Umbilical cord (tissue), 2 donors: ENCODE data around the gene GPC6. TPM values are rescaled to one million over a fixed set of nuclear protein-coding genes. Genes with fewer than 3 reads are reported as not detected.
"Not testable (repeated sequence)": the region's sequence is repeated elsewhere in the genome, so short reads cannot be mapped to it uniquely, and the experiment has no call there.

ENCODE experiments used
- DNase-seq: peaks from one replicate; pipeline ENCODE4 v3.0.0-alpha.2; 2015; ENCODE audit warnings: low spot score
- total RNA-seq: library from RNA; depleted of rRNA; stranded (reverse); fragments of >200 nt; gene quantifications from one replicate; pipeline ENCODE4 v1.2.3, GENCODE V29; 2014; ENCODE audit warnings: low replicate concordance; ENCODE audit not compliant: insufficient read depth

GPC6 gene
- total RNA-seq, 1 donor from 2014 or later, result 37.6 TPM

GRCh38 chr13:94291631-94292322, 1065.2 kb downstream of the GPC6 start:
- DNase-seq, result no peak

- no peak for DNase-seq
Observed at GRCh38 chr13:94292323-94292640, 1065.7 kb downstream of the GPC6 start.

GRCh38 chr13:94296471-94296870, 1069.9 kb downstream of the GPC6 start:
- no peak for DNase-seq

DNA sequence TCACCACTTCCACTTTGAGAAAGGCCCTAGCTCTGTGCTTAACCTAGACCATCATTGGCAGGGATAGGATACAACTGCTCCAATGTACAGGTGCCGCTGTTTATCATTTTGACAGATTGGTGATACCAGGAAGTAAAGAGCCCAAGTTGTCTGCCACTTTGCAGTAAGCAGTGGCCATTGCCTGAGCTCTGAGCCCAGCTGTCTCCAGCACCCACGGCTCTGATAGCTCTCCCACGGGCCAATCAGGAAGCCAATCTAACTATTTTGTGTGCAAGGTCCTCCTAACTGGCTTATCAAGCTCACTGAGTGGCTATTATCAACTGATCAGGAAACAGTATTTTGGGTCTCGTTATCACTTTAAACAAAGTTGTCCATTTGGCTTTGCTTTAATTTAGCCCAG, 1071.7 kb downstream of the GPC6 start:
- DNase-seq, result no peak

- DNase-seq, result peak; percentile 11
Observed at GRCh38 chr13:94300401-94300800, 1073.8 kb downstream of the GPC6 start.

DNA sequence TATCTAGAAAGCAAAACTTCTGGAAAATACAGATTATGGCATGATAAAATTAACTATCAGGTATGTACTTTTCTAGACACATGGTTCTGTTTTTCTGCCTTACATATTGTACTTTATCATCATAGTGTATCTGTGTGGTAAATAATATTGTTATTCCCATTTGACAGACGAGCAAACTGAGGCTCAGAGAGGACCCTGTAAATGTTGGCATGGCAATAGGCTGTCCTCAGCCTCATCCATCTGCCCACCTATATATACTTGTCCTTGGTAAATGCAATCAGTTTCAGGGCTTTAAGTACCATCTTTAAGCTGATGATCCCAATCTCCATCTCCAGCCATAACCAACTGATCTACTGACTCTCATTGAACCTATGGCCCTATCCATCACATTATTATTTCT, 1074.9 kb downstream of the GPC6 start:
- DNase-seq, result no peak

DNA sequence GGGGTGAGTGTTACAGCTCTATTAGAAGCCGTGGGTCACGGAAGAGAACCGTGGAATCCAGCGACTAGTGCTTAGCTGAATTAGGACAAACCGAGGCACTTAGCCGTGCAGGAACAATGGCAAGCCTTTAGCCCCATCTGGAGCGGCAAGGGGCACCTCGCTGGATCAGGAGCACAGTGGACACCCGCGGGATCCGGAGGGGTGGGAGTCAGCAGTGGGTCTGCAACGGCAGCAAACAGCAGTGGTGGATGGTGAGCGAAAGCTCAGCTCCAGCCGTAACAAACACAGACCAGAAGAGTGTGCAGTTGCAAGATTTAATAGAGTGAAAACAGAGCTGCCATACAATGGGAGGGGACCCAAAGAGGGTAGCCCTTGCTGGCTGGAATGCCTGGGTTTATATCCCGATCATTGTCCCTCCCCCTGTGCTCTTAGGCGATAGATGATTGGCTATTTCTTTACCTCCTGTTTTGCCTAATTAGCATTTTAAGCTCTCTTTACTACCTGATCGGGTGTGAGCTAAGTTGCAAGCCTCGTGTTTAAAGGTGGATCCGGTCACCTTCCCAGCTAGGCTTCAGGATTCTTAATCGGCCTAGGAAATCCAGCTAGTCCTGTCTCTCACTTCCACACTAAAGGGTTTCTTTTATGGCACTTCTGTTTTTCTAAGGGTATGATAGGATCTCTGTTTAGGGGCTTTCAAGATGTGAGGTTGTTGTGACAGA, 1076.4 kb downstream of the GPC6 start:
- DNase-seq, result not testable (repeated sequence)

DNA sequence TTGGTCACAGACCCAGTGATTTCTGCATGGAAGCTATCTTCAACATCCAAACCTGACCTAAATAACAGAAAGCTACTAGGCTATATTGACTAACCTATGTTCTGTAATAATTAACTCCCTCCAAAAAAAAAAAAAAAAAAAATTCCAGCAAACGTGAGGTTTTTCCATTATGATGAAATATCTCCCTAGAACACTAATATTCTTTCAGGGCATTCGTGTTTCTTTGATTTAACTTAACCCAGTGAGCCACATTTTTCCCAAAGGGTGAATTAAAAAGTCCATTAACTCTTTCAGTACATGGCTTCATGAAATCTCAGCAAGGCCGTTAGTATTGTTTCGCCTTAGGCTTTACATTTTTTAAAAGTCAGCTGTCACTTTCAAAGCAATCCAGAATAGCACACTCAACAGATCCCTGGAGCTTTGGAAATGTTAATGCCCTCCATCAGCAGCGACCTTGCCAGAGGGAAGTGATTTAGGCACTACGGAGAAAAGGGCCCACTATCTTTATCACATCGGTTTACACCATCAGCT, 1077.1 kb downstream of the GPC6 start:
- DNase-seq, result no peak

GRCh38 chr13:94305033-94305432, 1078.4 kb downstream of the GPC6 start:
- DNase-seq, result no peak

DNA sequence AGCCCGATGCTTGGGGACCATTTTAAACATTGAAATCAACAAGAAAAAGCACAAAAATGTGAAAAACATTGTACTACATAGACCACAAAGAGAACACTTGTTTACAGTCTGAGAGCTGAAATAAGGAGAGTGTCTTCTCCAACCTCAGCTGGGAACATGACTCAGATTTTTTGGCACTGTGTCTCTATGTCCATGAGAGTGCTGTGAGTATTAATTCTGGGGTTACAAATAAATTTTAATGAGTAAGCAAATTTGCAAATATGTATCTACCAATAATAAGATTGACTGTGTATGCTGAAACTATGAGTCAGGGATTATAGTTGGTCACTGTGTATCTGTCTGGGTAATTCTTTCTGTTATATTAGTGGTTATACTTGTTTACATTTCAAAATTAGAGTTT, 1078.9 kb downstream of the GPC6 start:
- DNase-seq, result no peak

- no peak for DNase-seq
Observed at GRCh38 chr13:94305934-94306333, 1079.3 kb downstream of the GPC6 start.

- DNase-seq, result no peak
Observed at GRCh38 chr13:94308832-94309231, 1082.2 kb downstream of the GPC6 start.

DNA sequence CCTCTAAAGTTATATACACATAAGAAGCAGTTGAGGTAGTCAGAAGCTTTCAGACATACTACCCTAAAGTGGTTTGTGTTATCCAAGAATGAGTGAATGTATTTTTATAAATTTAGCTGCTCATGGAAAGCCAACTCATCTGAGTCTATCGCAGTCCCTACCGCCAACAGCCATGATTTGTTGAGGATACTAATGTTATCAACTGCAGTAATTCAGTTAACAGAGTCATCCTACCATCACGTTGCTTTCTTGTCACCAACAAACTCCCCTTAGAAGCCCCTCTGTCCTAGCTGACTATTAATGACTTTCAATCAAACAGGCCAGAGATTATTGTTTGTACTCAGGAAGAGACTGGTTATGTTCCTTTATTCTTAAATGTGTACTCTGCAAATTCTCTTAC, 1083.0 kb downstream of the GPC6 start:
- DNase-seq, result no peak

DNA sequence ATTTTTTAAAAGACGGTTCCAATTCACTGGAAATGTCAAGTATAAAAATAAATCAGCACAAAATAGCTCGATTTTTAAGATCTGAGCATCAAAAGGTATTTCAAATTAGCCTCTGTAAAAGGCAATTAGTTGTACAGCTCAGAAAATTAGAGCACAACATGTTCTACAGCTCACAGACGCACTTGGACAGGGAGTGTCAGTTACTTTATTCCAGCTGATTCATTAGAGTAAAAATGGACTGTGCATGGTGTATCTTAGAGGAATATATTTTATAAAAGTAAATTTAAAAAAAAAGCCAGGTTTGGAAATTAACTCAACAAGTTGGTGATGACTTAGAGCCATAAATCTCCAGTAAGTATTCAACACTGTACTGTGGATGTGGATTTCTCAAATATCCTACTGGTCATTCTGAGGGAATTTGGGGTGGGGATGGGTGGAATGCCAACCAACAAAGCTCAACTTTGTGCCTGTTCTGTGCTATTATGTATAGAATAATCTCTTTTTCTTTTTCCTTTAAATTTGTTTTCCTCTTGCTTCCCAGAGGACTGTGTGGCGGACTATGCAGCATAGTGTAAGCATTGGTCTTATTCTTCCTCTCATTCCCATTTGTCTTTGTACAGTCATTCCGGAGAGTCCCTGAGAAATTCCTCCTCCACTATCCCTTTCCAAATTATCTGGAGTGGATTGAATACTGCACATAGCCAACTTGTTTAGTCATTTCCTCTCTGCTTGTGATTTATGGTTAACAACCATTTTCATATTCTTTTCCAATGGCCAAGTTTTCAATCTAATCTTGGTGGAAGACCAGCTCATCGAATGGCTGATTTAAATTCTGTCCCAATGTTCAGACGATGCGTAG, 1083.6 kb downstream of the GPC6 start:
- DNase-seq, result no peak

DNA sequence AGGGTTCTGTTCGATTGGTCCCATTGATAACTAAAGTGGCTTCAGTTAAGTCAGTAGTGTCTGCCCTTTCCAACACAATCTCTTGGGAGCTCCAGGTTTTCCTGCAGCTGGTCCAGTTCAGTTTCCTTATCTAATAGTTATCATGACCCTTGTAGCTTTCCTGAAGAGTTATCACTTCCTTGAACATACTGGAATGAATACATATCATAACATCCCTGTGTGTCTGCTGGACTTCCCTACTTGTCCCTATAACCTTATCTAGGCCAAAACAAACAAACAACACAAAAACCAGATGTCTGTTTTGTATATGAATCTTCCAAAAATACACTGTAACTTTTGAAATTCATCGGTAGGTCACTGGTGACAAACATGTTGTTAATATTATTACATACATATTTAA, 1085.3 kb downstream of the GPC6 start:
- no peak for DNase-seq

DNA sequence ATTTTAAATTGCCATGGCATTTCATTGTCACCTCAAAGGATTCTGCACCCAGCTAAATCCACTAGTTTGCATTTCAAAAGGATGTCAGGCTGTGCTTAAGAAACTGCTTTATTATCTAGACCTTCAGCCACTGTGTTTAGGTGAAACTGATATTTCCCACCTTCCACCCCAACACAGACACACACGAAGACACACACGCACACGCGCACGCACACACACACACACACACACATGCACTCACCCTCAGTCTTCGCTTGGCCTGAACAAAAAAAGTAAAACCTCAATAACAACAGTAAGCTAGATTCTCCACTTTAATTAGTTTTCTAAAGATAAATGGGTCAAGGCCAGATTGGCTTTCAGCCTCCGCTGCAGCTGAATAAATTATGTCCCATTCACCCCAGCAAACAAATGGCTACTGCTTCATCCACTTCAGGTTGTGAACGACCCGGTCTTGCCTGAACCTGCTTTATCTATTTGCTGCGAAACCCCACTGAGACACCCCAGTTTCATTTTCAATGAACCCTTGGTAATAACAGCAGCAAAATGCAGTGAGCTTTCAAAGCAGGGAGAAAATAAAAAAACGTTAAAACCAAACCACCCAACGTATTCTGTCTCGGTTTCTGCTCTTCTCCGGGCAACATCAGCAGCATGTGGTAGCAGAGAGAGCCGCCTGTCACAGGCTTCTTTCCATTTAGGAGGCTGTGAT, 1086.1 kb downstream of the GPC6 start:
- DNase-seq, result no peak

DNA sequence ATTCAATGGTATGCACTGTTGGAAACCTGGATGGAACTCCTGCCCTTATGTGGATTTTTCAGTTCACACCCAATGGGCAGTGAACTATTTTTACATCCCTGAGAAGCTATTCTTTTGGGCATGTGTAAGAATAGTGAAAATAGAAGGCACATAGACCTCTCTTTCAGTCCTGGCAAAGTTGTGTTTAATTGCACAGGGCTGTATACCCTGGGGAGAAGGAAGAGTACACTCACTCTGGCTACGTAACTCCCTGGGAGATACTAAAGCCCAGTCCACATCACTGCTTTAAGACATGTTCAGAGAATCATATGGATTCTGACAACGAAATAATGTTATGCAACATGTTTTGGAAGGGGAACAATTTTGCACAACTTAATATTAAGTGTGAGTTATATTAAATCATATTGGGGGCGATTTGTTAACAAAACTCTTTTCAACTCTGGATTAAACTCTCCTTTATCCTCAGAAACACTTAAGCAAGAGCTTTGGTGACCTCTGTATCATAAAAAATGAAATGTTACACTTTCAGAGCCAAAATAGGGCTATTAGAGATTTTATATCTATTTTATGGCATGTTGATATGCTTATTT, 1086.8 kb downstream of the GPC6 start:
- peak; percentile 50 for DNase-seq

DNA sequence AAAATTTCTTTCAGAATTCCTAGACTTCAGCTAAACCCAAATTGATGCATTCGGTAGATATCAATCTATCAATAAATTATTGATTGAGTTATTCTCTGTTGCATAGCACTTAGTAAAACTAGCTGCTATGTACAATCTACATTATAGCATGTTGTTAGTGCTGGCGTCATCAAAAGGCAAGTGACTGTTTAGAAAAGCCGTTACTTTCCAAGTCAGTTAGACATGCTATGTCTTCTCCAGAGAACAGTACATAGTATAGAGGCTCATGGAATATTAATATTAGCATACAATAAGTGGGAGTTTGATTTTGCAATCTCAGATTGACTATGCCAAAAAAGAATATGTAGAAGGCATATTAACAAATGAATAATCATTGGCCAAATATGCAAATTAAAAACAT, 1087.3 kb downstream of the GPC6 start:
- DNase-seq, result no peak

DNA sequence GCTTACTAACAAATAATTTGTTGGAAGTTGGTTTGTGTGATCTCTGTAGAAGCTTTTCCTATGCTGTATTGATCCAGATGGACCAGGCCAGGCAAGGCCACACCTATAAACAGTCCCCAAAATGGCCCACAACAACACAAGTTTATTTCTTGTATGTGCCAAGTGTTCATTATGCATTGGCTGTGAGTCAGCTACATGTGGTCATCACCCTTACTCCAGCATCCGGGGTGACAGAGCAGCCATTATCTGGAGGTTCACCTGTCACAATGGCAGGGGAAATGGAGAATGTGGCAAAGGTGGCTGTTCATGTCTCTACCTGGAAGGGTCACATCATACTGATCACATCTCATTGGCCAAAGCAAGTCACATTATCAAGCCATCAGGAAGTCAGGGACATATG, 1088.6 kb downstream of the GPC6 start:
- DNase-seq, result no peak

- DNase-seq, result no peak
Observed at GRCh38 chr13:94317063-94317491, 1090.5 kb downstream of the GPC6 start.

GRCh38 chr13:94318418-94318817, 1091.8 kb downstream of the GPC6 start:
- DNase-seq, result no peak
